ENCODE measurements around the gene RIC1. TPM values are rescaled to one million over a fixed set of nuclear protein-coding genes. Genes with fewer than 3 reads are reported as not detected.
"Not testable (repeated sequence)": the region's sequence is repeated elsewhere in the genome, so short reads cannot be mapped to it uniquely, and the experiment has no call there.

The RIC1 gene
- total RNA-seq, 1 experiment from 2014 or later: 13.8 TPM

- no peak for TF ChIP-seq EZH2 (IDR thresholded peaks at IDR 0.05; ENCODE audit: low read depth)
- TF ChIP-seq CTCF (conservative IDR thresholded peaks at IDR 0.05): no peak
- intact Hi-C loops (cut with micrococcal nuclease; ENCODE audit: unreplicated experiment): no loop called here
- H2AFZ ChIP-seq: no peak overlapping the region
- H3K9me3 ChIP-seq (ENCODE audit: insufficient read depth, low read depth): no peaks in the 10 kb centered on the region
- no peaks in the 10 kb centered on the region for H3K27me3 ChIP-seq (ENCODE audit: insufficient read depth, low read depth)
- no peaks in the 10 kb centered on the region for H3K9me2 ChIP-seq (ENCODE audit: insufficient read depth)
- CTCF ChIA-PET: no interaction called here
- H3K4me3 ChIP-seq: no peak overlapping the region
- POLR2A ChIA-PET (ENCODE audit: unreplicated experiment): no interaction called here
- no peaks in the 10 kb centered on the region for H4K20me1 ChIP-seq (ENCODE audit: insufficient read depth)
- DNase-seq: no peak
- no TSS peak for BruUV-seq (replicated peaks)
- H3K79me2 ChIP-seq (ENCODE audit: low read depth): no peaks in the 10 kb centered on the region
- no peaks in the 10 kb centered on the region for H3K4me1 ChIP-seq (replicated peaks; ENCODE audit: insufficient read depth)
- H3K36me3 ChIP-seq (ENCODE audit: low read depth): no peaks in the 10 kb centered on the region; the same call in 1 of the 2 replicates
- H3K4me2 ChIP-seq: no peak overlapping the region
- no peak overlapping the region for H3K27ac ChIP-seq
- H3F3A ChIP-seq (ENCODE audit: insufficient read depth, low read depth): no peaks in the 10 kb centered on the region
Measured at GRCh38 chr9:5767968-5768932, 139.3 kb downstream of the RIC1 start.

- Histone ChIP-seq H3K9me3 (ENCODE audit: insufficient read depth, low read depth) (no peaks in the 10 kb centered on the region), H3K4me3 (no peak overlapping the region), H3K4me1 (replicated peaks; ENCODE audit: insufficient read depth) (no peaks in the 10 kb centered on the region), H2AFZ (no peak overlapping the region), H3K36me3 (ENCODE audit: low read depth) (peaks cover 9% of the 10 kb centered on the region), H3K27ac (no peak overlapping the region), H3K9me2 (ENCODE audit: insufficient read depth) (no peaks in the 10 kb centered on the region), H3K27me3 (ENCODE audit: insufficient read depth, low read depth) (no peaks in the 10 kb centered on the region), H3K79me2 (ENCODE audit: low read depth) (no peaks in the 10 kb centered on the region), H3K4me2 (no peak overlapping the region), H3F3A (ENCODE audit: insufficient read depth, low read depth) (peaks cover 11% of the 10 kb centered on the region; the same call in 1 of the 2 replicates), H4K20me1 (ENCODE audit: insufficient read depth) (no peaks in the 10 kb centered on the region)
- TF ChIP-seq EZH2 (IDR thresholded peaks at IDR 0.05; ENCODE audit: low read depth): no peak
- TF ChIP-seq CTCF (conservative IDR thresholded peaks at IDR 0.05): no peak
- intact Hi-C loops (cut with micrococcal nuclease; ENCODE audit: unreplicated experiment): no loop called here
- CTCF ChIA-PET: no interaction called here
- POLR2A ChIA-PET (ENCODE audit: unreplicated experiment): no interaction called here
- BruUV-seq (replicated peaks): no TSS peak
- DNase-seq: no peak
Measured at GRCh38 chr9:5773324-5773999, 144.6 kb downstream of the RIC1 start.

DNA sequence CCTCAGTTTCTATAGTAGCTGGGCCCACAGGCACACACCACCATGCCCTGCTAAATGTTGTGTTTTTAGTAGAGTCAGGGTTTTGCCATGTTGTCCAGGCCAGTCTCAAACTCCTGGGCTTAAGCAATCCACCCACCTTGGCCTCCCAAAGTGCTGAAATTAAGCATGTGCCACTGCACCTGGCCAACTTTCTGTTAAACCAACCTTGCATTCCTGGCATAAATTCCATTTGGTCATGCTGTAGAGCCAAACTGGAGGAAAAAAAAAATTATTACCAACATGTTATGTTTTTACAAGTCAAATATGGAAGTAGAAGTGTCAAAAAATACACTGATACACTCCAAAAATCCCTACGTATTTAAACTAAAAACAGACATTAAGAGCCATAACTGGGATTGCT is 149.9 kb downstream of the RIC1 start:
- H3K27ac ChIP-seq: no peak overlapping the region
- no peak overlapping the region for H2AFZ ChIP-seq
- H3K4me1 ChIP-seq (replicated peaks; ENCODE audit: insufficient read depth): no peaks in the 10 kb centered on the region
- no peaks in the 10 kb centered on the region; the same call in 1 of the 2 replicates for H3K9me3 ChIP-seq (ENCODE audit: insufficient read depth, low read depth)
- POLR2A ChIA-PET (ENCODE audit: unreplicated experiment): no interaction called here
- no peaks in the 10 kb centered on the region for H4K20me1 ChIP-seq (ENCODE audit: insufficient read depth)
- peaks cover 11% of the 10 kb centered on the region; the same call in 1 of the 2 replicates for H3F3A ChIP-seq (ENCODE audit: insufficient read depth, low read depth)
- no peak for DNase-seq
- H3K27me3 ChIP-seq (ENCODE audit: insufficient read depth, low read depth): no peaks in the 10 kb centered on the region
- no peak for TF ChIP-seq EZH2 (IDR thresholded peaks at IDR 0.05; ENCODE audit: low read depth)
- CTCF ChIA-PET: no interaction called here
- 0 out of 2 replicates have a peak, but pooled peaks cover 8% of the 10 kb centered on the region for H3K79me2 ChIP-seq (ENCODE audit: low read depth)
- H3K36me3 ChIP-seq (ENCODE audit: low read depth): peaks cover 30% of the 10 kb centered on the region
- intact Hi-C loops (cut with micrococcal nuclease; ENCODE audit: unreplicated experiment): no loop called here
- no peak overlapping the region for H3K4me3 ChIP-seq
- no peaks in the 10 kb centered on the region for H3K9me2 ChIP-seq (ENCODE audit: insufficient read depth)
- BruUV-seq (replicated peaks): no TSS peak
- no peak overlapping the region for H3K4me2 ChIP-seq

- 0 out of 2 replicates have a peak, but pooled peaks cover 12% of the 10 kb centered on the region for H3K79me2 ChIP-seq (ENCODE audit: low read depth)
- H3K4me3 ChIP-seq; H3K9me2 ChIP-seq (ENCODE audit: insufficient read depth); H3K9me3 ChIP-seq (ENCODE audit: insufficient read depth, low read depth); H2AFZ ChIP-seq; H3K4me2 ChIP-seq; H4K20me1 ChIP-seq (ENCODE audit: insufficient read depth); H3K27me3 ChIP-seq (ENCODE audit: insufficient read depth, low read depth); intact Hi-C loops (cut with micrococcal nuclease; ENCODE audit: unreplicated experiment); BruUV-seq (replicated peaks); H3K4me1 ChIP-seq (replicated peaks; ENCODE audit: insufficient read depth); POLR2A ChIA-PET (ENCODE audit: unreplicated experiment); DNase-seq; H3K27ac ChIP-seq: not testable (repeated sequence)
- peaks cover 11% of the 10 kb centered on the region; the same call in 1 of the 2 replicates for H3F3A ChIP-seq (ENCODE audit: insufficient read depth, low read depth)
- H3K36me3 ChIP-seq (ENCODE audit: low read depth): peaks cover 39% of the 10 kb centered on the region
- CTCF ChIA-PET: interaction anchor here (0.9 kb wide), 1 partner anchor 516 kb away, joined by 3 read pairs; no protein-coding TSS in a partner anchor
Measured at GRCh38 chr9:5779705-5780218, 150.9 kb downstream of the RIC1 start.

DNA sequence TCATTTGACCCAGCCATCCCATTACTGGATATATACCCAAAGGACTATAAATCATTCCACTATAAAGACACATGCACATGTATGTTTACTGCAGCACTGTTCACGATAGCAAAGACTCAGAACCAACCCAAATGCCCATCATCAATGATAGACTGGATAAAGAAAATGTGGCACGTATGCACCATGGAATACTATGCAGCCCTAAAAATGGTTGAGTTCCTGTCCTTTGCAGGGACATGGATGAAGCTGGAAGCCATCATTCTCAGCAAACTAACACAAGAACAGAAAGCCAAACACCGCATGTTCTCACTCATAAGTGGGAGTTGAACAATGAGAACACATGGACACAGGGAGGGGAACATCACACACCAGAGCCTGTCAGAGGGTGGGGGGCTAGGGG is 154.5 kb downstream of the RIC1 start:
- H3K9me3 ChIP-seq (ENCODE audit: insufficient read depth, low read depth); intact Hi-C loops (cut with micrococcal nuclease; ENCODE audit: unreplicated experiment); H3K4me3 ChIP-seq; H3K4me1 ChIP-seq (replicated peaks; ENCODE audit: insufficient read depth); DNase-seq; H3K27me3 ChIP-seq (ENCODE audit: insufficient read depth, low read depth); H4K20me1 ChIP-seq (ENCODE audit: insufficient read depth); H3F3A ChIP-seq (ENCODE audit: insufficient read depth, low read depth); CTCF ChIA-PET; H3K27ac ChIP-seq; H3K4me2 ChIP-seq; BruUV-seq (replicated peaks); H2AFZ ChIP-seq; H3K9me2 ChIP-seq (ENCODE audit: insufficient read depth); POLR2A ChIA-PET (ENCODE audit: unreplicated experiment): not testable (repeated sequence)
- peaks cover 41% of the 10 kb centered on the region for H3K36me3 ChIP-seq (ENCODE audit: low read depth)
- H3K79me2 ChIP-seq (ENCODE audit: low read depth): 0 out of 2 replicates have a peak, but pooled peaks cover 13% of the 10 kb centered on the region
